Eye (tissue), 1 donor: ENCODE data around the gene SYPL2.
"Not testable (repeated sequence)": the region's sequence is repeated elsewhere in the genome, so short reads cannot be mapped to it uniquely, and the experiment has no call there.

Source experiments
- DNase-seq: peaks from one replicate; pipeline ENCODE4 v3.0.0-alpha.2; 2015

SYPL2 gene

DNA sequence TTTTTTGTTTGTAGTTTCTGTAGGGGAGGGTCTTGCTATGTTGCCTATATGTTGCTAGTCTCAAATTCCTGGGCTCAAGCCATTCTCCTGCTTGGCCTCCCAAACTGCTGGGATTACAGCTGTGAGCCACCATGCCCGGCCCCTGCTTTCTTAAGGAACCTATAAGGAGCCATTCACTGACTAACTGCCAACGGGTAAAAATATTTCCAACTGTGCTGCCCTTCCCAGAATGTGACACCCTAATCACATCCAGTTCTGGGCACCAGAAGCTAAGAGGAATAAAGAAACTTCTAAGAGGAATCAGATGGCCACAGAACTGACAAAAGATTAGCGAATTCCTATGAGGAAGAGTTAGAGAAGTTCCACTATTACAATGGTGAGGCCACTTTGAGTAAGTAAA, 6.4 kb downstream of the SYPL2 start:
- no peak for DNase-seq

DNA sequence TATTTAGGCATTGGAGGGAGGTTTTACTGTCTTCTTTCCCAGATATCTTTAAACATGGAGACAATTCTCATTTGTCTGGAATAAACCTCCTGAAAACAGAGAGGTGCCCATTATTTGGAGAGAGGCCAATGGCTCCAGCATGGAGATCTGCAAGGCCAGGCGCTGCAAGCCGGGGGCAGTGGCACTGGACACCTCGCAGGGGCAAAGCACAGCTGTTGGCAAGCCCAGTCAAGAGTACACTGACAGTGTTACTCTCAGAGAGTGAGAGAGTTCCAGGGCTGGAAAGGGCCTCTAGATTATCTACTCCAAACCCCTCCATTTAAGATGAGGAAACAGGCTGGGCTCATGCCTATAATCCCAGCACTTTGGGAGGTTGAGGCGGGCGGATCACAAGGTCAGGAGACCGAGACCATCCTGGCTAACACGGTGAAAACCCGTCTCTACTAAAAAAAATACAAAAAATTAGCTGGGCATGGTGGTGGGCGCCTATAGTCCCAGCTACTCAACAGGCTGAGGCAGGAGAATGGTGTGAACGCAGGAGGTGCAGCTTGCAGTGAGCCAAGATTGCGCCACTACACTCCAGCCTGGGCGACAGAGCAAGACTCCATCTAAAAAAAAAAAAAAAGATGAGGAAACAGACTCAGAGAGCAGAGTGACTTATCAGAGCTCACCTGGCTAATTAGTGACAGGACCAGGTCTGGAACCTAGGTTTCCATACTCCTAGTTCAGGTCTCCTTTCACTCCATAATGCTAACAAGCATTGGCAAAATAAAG, 7.1 kb downstream of the SYPL2 start:
- DNase-seq: not testable (repeated sequence)

DNA sequence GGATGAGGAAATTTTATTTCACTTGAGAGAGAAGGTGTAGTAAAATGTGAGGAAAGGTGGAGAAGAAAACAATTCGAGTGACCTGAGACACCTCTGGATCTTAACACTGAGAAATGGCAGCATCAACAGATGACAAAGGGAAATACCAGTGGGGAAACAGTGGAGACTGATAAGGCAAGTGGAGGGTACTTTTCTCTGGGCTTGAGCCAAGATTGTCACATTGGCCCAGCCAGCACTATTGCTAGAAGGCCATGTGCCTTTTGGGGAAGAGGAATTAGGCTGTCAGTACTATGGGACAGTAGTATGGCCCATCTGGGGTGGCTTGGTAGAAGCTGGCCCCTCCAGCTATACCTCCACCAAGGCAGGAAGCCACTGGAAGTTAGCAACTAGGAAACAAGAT, 8.4 kb downstream of the SYPL2 start:
- no peak for DNase-seq

DNA sequence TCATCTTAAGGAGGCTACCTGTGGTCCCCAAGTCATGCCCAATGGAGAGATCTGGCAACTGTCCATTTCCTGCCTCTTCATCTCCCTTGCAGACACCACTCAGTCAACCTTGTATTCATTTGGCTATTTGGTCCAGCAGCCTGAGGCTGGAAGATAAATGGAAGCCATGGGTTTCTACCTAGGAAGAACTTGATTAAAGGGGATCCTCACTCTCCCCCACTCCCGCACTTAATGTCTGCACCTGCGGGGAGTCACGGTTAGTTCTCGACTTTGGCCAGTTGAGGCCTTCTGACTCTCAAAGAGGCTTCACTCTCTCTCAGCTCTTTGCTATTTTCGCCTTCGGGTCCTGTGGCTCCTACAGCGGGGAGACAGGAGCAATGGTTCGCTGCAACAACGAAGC, 8.9 kb downstream of the SYPL2 start:
- no peak for DNase-seq

DNA sequence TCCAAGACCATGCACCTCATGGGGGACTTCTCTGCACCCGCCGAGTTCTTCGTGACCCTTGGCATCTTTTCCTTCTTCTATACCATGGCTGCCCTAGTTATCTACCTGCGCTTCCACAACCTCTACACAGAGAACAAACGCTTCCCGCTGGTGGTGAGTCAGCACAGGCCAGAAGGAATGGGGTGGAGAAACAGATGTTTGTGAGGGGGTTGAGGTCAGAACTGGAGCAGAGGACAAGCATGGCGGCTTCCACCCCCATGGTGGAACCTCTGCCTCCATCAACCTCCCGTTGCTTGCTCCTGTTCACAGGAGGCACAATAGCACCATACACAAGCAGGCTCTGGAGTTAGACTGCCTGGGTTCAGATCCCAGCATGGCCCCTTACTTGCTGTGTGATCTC, 10.5 kb downstream of the SYPL2 start:
- no peak for DNase-seq

GRCh38 chr1:109477821-109478220, 11.5 kb downstream of the SYPL2 start:
- DNase-seq: no peak

- no peak for DNase-seq
These were observed 12.5 kb downstream of the SYPL2 start for GRCh38 chr1:109478806-109479205.

GRCh38 chr1:109479311-109479710, 13.0 kb downstream of the SYPL2 start:
- no peak for DNase-seq

DNA sequence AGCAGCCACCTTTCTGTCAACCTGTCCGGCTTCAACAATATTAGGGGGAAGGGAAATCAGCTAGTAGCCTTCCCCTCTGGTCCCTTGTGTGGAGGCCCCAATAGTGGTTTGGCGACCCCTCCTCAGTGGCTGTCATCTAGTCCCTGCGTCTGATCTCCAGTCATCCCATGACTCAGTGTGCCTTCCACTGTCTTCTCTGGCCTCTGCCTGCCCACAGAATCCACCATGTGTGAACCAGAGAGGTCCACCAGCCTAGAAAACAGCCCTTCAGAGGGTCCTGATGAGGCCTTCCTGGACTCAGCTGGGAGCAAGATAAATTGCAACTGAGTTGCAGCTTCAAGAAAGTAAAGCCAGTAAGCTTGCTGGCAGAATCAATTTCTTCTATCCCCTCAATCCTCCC, 13.6 kb downstream of the SYPL2 start:
- no peak for DNase-seq

GRCh38 chr1:109481646-109482045, 15.3 kb downstream of the SYPL2 start:
- DNase-seq: no peak

- no peak for DNase-seq
These were observed 15.9 kb downstream of the SYPL2 start for GRCh38 chr1:109482242-109482641.

- DNase-seq: no peak
These were observed 16.7 kb downstream of the SYPL2 start for GRCh38 chr1:109482791-109483671.

- DNase-seq: peak; percentile 97
These were observed 17.5 kb downstream of the SYPL2 start, which contains the start of gene ATXN7L2 for GRCh38 chr1:109483672-109484518. Gene ATXN7L2, plus strand, starts transcription at chr1:109483905. Its CDS starts 49 bp downstream, at chr1:109483954.

GRCh38 chr1:109484519-109484975, 18.2 kb downstream of the SYPL2 start:
- DNase-seq: no peak

DNA sequence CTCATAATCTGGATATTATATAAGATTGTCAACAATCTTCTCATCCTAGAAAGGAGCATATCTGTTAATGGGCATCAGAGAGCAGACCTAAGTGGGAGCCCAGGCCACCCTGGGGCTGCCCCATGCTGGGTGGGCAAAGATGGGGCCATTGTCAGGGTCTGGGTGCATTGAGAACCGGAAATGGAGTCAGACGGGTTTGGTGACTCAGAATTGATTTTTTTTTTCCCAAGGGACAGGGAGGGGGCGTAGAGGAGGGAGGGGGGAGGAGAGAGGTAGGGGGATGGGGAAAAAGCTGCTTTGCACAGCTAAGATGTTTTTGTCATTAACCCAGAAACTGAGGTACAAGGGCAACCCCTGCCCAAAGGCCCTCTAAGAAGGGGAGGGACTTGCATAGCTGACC, 18.7 kb downstream of the SYPL2 start:
- DNase-seq: peak; percentile 80

DNA sequence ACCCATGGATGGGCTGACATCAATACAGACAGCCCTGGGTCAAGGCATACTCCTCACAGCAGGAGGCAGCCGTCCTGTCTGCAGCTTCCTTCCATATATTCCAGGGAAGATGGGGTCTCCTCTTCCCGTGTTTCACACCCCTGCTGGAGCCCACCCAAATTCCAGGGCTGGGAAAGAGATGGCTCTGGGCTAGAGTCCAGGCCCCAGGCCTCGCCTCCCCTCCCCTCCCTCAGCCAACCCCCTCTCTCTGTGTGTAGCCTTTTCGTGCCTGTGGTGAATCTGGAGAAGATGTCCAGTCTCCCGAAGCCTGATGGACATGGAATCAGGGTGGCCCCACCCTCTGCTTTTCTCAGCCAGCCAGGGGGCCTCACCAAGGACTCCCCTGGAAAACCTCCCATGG, 20.9 kb downstream of the SYPL2 start:
- DNase-seq: no peak

GRCh38 chr1:109488201-109488600, 21.9 kb downstream of the SYPL2 start:
- no peak for DNase-seq

DNA sequence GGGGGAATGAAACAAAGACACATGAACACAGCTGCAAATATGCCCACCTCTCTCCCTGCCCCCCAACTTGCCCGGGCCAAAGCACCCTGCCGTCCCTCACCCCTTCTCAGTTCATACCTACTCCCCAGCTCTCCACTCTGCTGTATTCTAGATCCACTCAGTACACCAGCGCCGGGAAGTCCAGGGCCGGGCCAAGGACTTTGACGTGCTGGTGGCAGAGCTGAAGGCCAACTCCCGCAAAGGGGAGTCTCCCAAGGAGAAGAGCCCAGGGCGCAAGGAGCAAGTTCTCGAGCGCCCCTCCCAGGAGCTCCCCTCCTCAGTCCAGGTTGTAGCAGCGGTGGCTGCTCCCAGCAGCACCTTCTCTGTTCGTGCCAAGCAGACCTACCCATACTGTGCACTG, 22.4 kb downstream of the SYPL2 start:
- DNase-seq: no peak

GRCh38 chr1:109490029-109490933, 23.9 kb downstream of the SYPL2 start:
- DNase-seq: peak; percentile 86

DNA sequence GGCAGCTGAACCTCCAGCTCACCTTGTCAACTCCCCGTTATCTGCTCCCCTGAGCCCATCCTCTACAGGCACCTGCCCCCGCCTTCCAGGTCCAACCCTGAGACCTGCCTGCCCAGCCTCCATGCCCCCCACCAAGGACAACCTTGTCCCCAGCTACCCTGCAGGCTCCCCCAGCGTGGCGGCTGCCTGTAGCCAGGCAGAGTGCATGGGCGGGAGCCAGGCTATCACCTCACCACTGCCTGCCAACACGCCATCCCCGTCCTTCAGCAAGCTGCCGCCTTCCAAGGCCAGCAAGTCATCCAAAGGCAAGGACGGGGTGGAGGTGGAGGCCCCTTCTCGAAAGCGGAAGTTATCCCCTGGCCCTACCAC, 24.6 kb downstream of the SYPL2 start:
- no peak for DNase-seq

DNA sequence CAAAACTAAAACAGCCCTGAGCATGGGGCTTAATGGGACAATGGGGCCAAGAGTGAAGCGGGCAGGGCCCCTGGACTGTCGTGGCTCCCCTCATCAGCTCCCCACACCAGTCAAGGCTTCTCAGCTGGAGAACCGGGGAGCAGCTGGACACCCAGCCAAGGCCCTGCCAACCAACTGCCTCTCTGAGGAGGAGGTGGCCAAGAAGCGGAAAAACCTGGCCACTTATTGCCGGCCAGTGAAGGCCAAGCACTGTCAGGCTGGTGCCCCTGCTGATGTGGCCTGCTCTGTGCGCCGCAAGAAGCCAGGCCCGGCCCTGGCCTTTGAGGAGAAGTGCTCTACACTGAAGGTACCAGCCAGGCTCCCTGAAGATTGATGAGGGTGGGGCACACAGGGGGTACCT, 25.0 kb downstream of the SYPL2 start:
- no peak for DNase-seq

- no peak for DNase-seq
These were observed 26.4 kb downstream of the SYPL2 start for GRCh38 chr1:109492779-109493178.
